GM12878 (cell line): ENCODE measurements around the gene NINJ1.

Experiments
- CTCF ChIP-seq, 3 experiments: IDR thresholded peaks in 2 of 3; conservative IDR thresholded peaks in 1 of 3; 2 replicates each; pipeline ENCODE4 v1.5.1; 2011; ENCODE audit warnings: low read depth in 3 of 3, low read length in 3 of 3, mild to moderate bottlenecking in 3 of 3, control low read depth in 2 of 3, moderate library complexity in 2 of 3, inconsistent platforms in 1 of 3, mixed read lengths in 1 of 3; ENCODE audit not compliant: control insufficient read depth in 2 of 3, insufficient read depth in 1 of 3; ENCODE audit errors: extremely low read depth in 1 of 3
- CUX1 ChIP-seq: IDR thresholded peaks from 2 replicates; pipeline ENCODE4 v1.6.1; 2012; ENCODE audit warnings: improper control_type of control experiment, low read depth, low read length; ENCODE audit not compliant: insufficient replicate concordance
- EP300 ChIP-seq, 2 experiments: fragments of 150-350 bp in 1 of 2; IDR thresholded peaks; 2 replicates each; pipeline ENCODE4 v1.6.1; 2011 to 2012; ENCODE audit warnings: low read depth in 2 of 2, low read length in 2 of 2, borderline replicate concordance in 1 of 2, improper control_type of control experiment in 1 of 2, inconsistent platforms in 1 of 2; ENCODE audit not compliant: control insufficient read depth in 1 of 2
- FOXK2 ChIP-seq: fragments of 450-650 bp; IDR thresholded peaks from 2 replicates; pipeline ENCODE4 v1.6.1; 2017; ENCODE audit warnings: mild to moderate bottlenecking, moderate library complexity
- LARP7 ChIP-seq: fragments of 450-650 bp; IDR thresholded peaks from 2 replicates; pipeline ENCODE4 v1.6.1; 2017; ENCODE audit warnings: mild to moderate bottlenecking
- POLR2A ChIP-seq: IDR thresholded peaks from 2 replicates; pipeline ENCODE4 v1.6.1; 2011; ENCODE audit warnings: low read depth, mild to moderate bottlenecking, low read length
- RB1 ChIP-seq: fragments of 450-650 bp; formaldehyde crosslinking; IDR thresholded peaks from 2 replicates; pipeline ENCODE4 v1.6.1; 2017; ENCODE audit warnings: mild to moderate bottlenecking, borderline replicate concordance
- SKIL ChIP-seq: fragments of 450-650 bp; IDR thresholded peaks from 2 replicates; pipeline ENCODE4 v1.6.1; 2017; ENCODE audit warnings: mild to moderate bottlenecking, low read depth, inconsistent platforms; ENCODE audit not compliant: poor library complexity, severe bottlenecking
- SPI1 ChIP-seq: IDR thresholded peaks from 2 replicates; pipeline ENCODE4 v1.6.1; 2011; ENCODE audit warnings: low read depth, mild to moderate bottlenecking, low read length, moderate library complexity, borderline replicate concordance; ENCODE audit not compliant: insufficient read depth
- SREBF2 ChIP-seq: IDR thresholded peaks from 2 replicates; pipeline ENCODE4 v1.6.1; 2012; ENCODE audit warnings: mild to moderate bottlenecking, low read length
- SUZ12 ChIP-seq: fragments of 200-600 bp; sonication (generic); IDR thresholded peaks from one replicate; pipeline ENCODE4 v1.6.1; 2018; ENCODE audit warnings: antibody characterized with exemption, mild to moderate bottlenecking; ENCODE audit not compliant: unreplicated experiment
- TCF7 ChIP-seq: IDR thresholded peaks from 2 replicates; pipeline ENCODE4 v1.6.1; 2014; ENCODE audit warnings: antibody characterized with exemption, borderline replicate concordance
- YY1 ChIP-seq: IDR thresholded peaks from 2 replicates; pipeline ENCODE4 v1.6.1; 2011; ENCODE audit warnings: low read depth, mild to moderate bottlenecking, low read length

GRCh38 chr9:93134740-93135444 is 841 bp upstream of the NINJ1 start:
- TF ChIP-seq CTCF (IDR thresholded peaks at IDR 0.05 in 2 of 3, conservative IDR thresholded peaks at IDR 0.05 in 1 of 3; ENCODE audit: control insufficient read depth in 2 of 3, extremely low read depth in 1 of 3, insufficient read depth in 1 of 3, low read depth in 3 of 3, low read length in 3 of 3) (no peak), SUZ12 (no peak), CUX1 (no peak), POLR2A (no peak), YY1 (no peak), EP300 (IDR thresholded peaks at IDR 0.05; ENCODE audit: borderline replicate concordance in 1 of 2, control insufficient read depth in 1 of 2, low read depth in 2 of 2, low read length in 2 of 2) (no peak), SPI1 (no peak), SKIL (peak; percentile 10), SREBF2 (no peak), LARP7 (no peak), FOXK2 (no peak), TCF7 (no peak), RB1 (no peak)
